ENCODE results near the gene CREBBP. TPM values are rescaled to one million over a fixed set of nuclear protein-coding genes. Genes with fewer than 3 reads are reported as not detected.

Gene CREBBP
- total RNA-seq, 3 donors from 2014 or later, result 61.6 to 82.6 (median 69.5) TPM

DNA sequence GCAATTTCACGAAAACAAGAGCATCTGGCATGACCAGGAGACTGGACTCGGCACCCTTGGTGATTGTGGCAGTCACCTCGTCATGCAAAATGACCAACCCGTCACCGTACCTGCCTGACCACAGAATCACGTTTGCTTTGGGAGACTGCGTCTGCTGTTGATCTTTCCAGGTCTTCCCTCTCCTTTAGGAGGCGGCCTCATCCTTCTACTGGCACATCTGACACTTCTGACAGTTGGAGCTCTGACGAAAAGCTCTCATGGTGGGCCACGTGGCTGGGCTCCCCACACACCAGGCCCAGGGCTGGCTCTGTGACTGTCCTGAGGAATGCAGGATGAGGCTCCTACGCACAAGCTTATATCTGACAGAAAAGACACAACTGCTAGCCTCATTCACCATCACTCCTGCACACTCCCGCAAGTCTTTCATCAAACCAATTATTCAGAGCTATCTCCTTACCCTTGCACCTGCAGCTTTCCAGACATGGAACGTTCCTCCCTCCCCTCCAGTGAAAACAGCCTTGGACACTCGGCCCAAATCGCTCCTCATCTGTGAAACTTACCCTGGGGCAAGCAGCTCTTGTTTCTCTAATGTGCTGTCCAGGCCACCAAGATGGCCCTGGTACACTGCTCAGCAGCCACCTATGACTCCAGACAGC lies 166.8 kb downstream of the CREBBP start:
- no peak for DNase-seq (ENCODE audit: low spot score in 2 of 2)
- no peak overlapping the region for H3K27ac ChIP-seq
- no peaks in the 10 kb centered on the region for H3K9me3 ChIP-seq
- peaks cover 0 to 9% of the 10 kb centered on the region in 2 donors for H3K4me1 ChIP-seq
- intact Hi-C loops (cut with DNase I; ENCODE audit: low total_unique reads), result no loop called here
- no peak overlapping the region for H3K4me3 ChIP-seq
- H3K27me3 ChIP-seq, result no peaks in the 10 kb centered on the region
- H3K36me3 ChIP-seq, result no peaks in the 10 kb centered on the region
- TF ChIP-seq, protein P1, sequence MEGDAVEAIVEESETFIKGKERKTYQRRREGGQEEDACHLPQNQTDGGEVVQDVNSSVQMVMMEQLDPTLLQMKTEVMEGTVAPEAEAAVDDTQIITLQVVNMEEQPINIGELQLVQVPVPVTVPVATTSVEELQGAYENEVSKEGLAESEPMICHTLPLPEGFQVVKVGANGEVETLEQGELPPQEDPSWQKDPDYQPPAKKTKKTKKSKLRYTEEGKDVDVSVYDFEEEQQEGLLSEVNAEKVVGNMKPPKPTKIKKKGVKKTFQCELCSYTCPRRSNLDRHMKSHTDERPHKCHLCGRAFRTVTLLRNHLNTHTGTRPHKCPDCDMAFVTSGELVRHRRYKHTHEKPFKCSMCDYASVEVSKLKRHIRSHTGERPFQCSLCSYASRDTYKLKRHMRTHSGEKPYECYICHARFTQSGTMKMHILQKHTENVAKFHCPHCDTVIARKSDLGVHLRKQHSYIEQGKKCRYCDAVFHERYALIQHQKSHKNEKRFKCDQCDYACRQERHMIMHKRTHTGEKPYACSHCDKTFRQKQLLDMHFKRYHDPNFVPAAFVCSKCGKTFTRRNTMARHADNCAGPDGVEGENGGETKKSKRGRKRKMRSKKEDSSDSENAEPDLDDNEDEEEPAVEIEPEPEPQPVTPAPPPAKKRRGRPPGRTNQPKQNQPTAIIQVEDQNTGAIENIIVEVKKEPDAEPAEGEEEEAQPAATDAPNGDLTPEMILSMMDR (IDR thresholded peaks at IDR 0.05), result no peak

DNA sequence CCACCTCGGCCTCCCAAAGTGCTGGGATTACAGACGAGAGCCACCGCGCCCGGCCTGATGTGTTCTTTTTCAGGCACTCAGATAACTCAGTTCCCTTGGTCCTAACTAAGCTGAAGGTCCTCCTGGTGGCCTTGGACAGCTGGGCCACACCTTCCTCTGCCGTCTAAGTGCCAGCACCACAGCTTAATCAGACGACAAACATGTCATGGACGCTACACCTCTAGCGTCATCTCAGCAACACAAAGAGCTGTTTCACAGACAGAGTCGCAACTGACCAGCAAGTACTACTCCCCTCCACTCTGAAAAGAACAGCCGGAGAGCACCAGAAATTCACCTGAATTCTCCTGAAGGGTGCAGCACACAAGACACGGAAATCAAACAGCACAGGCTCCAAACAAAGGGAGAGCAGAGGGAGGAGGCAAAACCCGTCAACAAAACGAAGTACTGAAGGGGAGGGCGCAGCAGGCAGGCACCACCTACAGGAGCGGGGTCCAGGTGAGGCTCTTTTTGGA lies 167.6 kb downstream of the CREBBP start:
- Histone ChIP-seq H3K27ac (peak overlapping the region in 1 of 2 donors; percentile 6), H3K9me3 (no peaks in the 10 kb centered on the region), H3K4me1 (peaks cover 0 to 5% of the 10 kb centered on the region in 2 donors), H3K27me3 (no peaks in the 10 kb centered on the region), H3K4me3 (no peak overlapping the region), H3K36me3 (no peaks in the 10 kb centered on the region)
- TF ChIP-seq, protein P1 (IDR thresholded peaks at IDR 0.05), result no peak
- TF ChIP-seq POLR2A (IDR thresholded peaks at IDR 0.05) (no peak), POLR2AphosphoS5 (IDR thresholded peaks at IDR 0.05) (no peak)
- DNase-seq (ENCODE audit: low spot score in 2 of 2), result no peak
- intact Hi-C loops (cut with DNase I; ENCODE audit: low total_unique reads), result no loop called here

DNA sequence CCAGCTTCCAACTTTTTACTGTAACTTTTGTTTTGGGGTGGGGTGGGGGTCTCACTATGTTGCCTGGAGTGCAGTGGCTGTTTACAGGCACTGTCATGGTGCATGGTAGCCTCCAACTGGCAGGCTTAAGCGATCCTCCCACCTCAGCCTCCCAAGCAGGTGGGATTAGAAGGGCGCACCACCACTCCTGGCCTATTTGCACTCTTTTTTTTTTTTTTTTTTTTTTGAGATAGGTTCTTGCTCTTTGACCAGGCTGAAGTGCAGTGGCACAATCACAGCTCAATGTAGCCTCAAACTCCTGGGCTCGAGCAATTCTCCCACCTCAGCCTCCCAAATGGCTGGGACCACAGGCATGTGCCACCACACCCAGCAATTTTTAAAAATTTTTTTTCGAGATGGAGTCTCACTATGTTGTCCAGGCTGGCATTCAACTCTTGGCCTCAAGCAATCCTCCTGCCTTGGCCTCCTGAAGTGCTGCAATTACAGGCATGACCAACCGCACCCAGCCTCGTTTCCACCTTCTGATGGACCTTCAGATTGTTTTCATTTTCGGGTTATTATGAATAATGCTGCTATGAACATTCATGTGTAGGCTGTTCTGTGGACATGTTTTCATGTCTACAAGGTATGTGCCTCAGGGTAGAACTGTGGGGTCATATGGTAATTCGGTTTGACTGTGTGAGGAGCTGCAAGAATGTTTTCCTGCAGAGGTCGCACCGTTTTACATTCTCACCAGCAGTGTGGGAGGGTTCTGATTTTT lies 174.1 kb downstream of the CREBBP start:
- no peaks in the 10 kb centered on the region for H3K4me1 ChIP-seq
- no peak overlapping the region for H3K27ac ChIP-seq
- H3K36me3 ChIP-seq, result no peaks in the 10 kb centered on the region
- no peak for DNase-seq (ENCODE audit: low spot score in 2 of 2)
- H3K27me3 ChIP-seq, result no peaks in the 10 kb centered on the region
- H3K9me3 ChIP-seq, result no peaks in the 10 kb centered on the region
- intact Hi-C loops (cut with DNase I; ENCODE audit: low total_unique reads), result no loop called here
- H3K4me3 ChIP-seq, result no peak overlapping the region
- TF ChIP-seq, protein P1 (IDR thresholded peaks at IDR 0.05), result no peak
- no peak for TF ChIP-seq POLR2AphosphoS5 (IDR thresholded peaks at IDR 0.05)
- no peak for TF ChIP-seq POLR2A (IDR thresholded peaks at IDR 0.05)

DNA sequence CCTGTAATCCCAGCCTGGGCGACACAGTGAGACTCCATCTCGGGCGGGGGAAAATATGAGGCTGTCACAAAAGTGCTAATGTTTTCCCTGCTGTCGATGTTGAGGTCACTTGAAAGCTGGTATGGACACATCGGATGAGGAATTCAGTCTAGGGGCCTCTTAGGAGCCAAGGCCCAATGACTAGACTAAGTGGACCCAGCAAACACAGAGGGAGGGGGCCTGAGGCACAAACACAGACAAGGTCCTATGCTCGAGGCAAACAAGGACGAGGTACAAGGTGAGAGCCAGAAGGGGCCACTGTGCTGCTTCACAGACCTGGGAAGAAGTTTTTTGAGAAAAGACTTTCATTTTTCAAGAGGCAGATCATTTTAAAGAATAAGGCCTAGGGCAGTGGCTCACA lies 178.4 kb downstream of the CREBBP start:
- TF ChIP-seq POLR2AphosphoS5 (IDR thresholded peaks at IDR 0.05) (no peak), POLR2A (IDR thresholded peaks at IDR 0.05) (no peak)
- TF ChIP-seq, protein P1 (IDR thresholded peaks at IDR 0.05), result no peak
- no peak overlapping the region for H3K27ac ChIP-seq
- H3K27me3 ChIP-seq, result no peaks in the 10 kb centered on the region
- intact Hi-C loops (cut with DNase I; ENCODE audit: low total_unique reads), result no loop called here
- no peak for DNase-seq (ENCODE audit: low spot score in 2 of 2)
- H3K4me1 ChIP-seq, result no peaks in the 10 kb centered on the region
- H3K36me3 ChIP-seq, result no peaks in the 10 kb centered on the region
- H3K9me3 ChIP-seq, result no peaks in the 10 kb centered on the region
- no peak overlapping the region for H3K4me3 ChIP-seq

DNA sequence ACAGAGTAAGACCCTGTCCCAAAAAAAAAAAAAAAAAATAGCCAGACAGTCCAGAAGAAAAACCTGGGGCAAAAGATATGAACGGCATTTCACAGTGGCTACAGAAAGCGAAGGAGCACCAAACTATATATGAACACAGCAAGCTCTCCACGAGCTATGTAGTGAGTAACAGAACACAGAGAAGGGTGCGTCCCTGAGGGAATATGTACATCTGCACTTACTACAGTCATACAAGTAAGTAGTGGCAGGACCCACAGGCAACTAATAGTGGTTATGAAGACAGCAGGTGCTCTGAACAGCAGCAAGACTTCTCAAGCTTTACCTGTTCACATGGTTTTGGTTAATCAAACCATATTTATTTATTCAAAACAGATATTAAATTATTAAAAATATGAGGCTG lies 179.0 kb downstream of the CREBBP start:
- TF ChIP-seq, protein P1 (IDR thresholded peaks at IDR 0.05), result no peak
- TF ChIP-seq POLR2AphosphoS5 (IDR thresholded peaks at IDR 0.05), result no peak
- no peak for TF ChIP-seq POLR2A (IDR thresholded peaks at IDR 0.05)
- no peak overlapping the region for H3K4me3 ChIP-seq
- no peaks in the 10 kb centered on the region for H3K27me3 ChIP-seq
- no peaks in the 10 kb centered on the region for H3K4me1 ChIP-seq
- no peak overlapping the region for H3K27ac ChIP-seq
- H3K36me3 ChIP-seq, result no peaks in the 10 kb centered on the region
- no peak for DNase-seq (ENCODE audit: low spot score in 2 of 2)
- no peaks in the 10 kb centered on the region for H3K9me3 ChIP-seq
- intact Hi-C loops (cut with DNase I; ENCODE audit: low total_unique reads), result no loop called here
